ENCODE measurements around the gene DIP2C.
"Not testable (repeated sequence)": the region's sequence is repeated elsewhere in the genome, so short reads cannot be mapped to it uniquely, and the experiment has no call there.

DIP2C gene

DNA sequence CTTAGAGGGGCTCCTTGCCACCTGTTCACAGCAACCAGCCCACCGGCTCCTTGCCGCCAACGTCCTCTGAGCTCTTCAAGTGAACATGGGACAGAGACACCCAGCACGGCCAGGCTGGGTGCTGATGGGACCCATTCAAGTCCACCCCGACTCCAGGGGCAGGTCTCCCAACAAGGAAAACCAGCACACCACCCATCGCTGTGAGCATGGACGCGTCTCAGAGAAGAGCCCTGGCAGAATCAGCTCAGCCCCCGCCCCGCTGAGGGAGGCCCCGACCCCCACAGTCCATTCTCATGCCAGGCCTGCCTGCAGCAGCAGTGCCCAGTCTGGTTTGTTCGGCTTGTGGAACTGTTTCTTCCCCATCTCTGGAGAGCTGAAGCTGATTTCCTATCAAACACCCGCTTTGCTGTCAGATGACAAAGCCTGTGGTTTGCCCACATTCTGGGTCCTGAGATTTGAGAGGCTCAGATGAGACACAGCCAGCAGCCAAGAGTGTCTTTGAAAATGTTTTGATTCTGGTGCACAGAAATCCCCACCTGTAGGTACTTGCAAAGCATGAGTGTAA, 337.6 kb downstream of the DIP2C start:
- peak; percentile 64 for ATAC-seq
- H3K36me3 Mint-ChIP-seq, result no peaks in the 10 kb centered on the region

GRCh38 chr10:350981-351501, 338.4 kb downstream of the DIP2C start:
- Mint-ChIP-seq H3K36me3 (no peaks in the 10 kb centered on the region), H3K4me1 (peaks cover 21% of the 10 kb centered on the region), H3K27ac (no peak overlapping the region), H3K4me3 (no peak overlapping the region), H3K9me3 (no peaks in the 10 kb centered on the region)
- no peak for ATAC-seq
- DNase-seq (ENCODE audit: low spot score in 2 of 2), result no peak

More for the DNA sequence above, 337.6 kb downstream of the DIP2C start:
- Mint-ChIP-seq H3K27ac (no peak overlapping the region), H3K4me1 (peaks cover 21% of the 10 kb centered on the region), H3K4me3 (no peak overlapping the region), H3K9me3 (no peaks in the 10 kb centered on the region)
- no peak for DNase-seq (ENCODE audit: low spot score in 2 of 2)

DNA sequence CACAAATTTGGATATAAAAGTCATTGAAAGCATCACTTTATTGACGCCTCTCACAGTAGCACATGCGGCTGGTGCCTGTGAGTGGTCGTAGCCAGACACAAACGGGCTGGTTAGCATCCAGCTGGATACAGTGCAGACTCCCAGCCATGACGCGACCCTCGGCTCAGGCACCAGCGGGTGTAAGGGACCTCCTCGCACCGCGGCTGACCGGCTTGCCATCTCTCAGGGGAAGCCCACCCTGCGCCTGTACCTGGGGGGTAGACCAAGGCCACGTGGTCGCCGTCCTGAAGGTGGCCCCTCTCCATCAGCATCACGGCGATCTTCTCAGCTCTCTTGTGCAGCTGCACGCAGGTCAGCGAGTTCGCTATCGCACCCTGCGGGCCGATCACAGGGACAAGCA, 340.4 kb downstream of the DIP2C start:
- Mint-ChIP-seq H3K27ac (no peak overlapping the region), H3K4me1 (peaks cover 21% of the 10 kb centered on the region), H3K36me3 (no peaks in the 10 kb centered on the region), H3K4me3 (no peak overlapping the region), H3K9me3 (no peaks in the 10 kb centered on the region)
- ATAC-seq (no peak), DNase-seq (ENCODE audit: low spot score in 2 of 2) (no peak)

- ATAC-seq, result no peak
Observed at GRCh38 chr10:348456-348855, 341.0 kb downstream of the DIP2C start.

GRCh38 chr10:347774-348173, 341.7 kb downstream of the DIP2C start:
- peaks cover 19% of the 10 kb centered on the region for H3K4me1 Mint-ChIP-seq
- not testable (repeated sequence) for H3K4me3 Mint-ChIP-seq; DNase-seq (ENCODE audit: low spot score in 2 of 2); H3K36me3 Mint-ChIP-seq; H3K9me3 Mint-ChIP-seq; ATAC-seq; H3K27ac Mint-ChIP-seq

More at GRCh38 chr10:348456-348855, 341.0 kb downstream of the DIP2C start:
- Mint-ChIP-seq H3K4me1 (peaks cover 21% of the 10 kb centered on the region), H3K36me3 (no peaks in the 10 kb centered on the region), H3K9me3 (no peaks in the 10 kb centered on the region), H3K27ac (no peak overlapping the region), H3K4me3 (no peak overlapping the region)
- DNase-seq (ENCODE audit: low spot score in 2 of 2), result no peak

GRCh38 chr10:347190-347589, 342.3 kb downstream of the DIP2C start:
- not testable (repeated sequence) for H3K9me3 Mint-ChIP-seq; DNase-seq (ENCODE audit: low spot score in 2 of 2); H3K4me3 Mint-ChIP-seq; H3K36me3 Mint-ChIP-seq; ATAC-seq; H3K27ac Mint-ChIP-seq
- H3K4me1 Mint-ChIP-seq, result peaks cover 15% of the 10 kb centered on the region

DNA sequence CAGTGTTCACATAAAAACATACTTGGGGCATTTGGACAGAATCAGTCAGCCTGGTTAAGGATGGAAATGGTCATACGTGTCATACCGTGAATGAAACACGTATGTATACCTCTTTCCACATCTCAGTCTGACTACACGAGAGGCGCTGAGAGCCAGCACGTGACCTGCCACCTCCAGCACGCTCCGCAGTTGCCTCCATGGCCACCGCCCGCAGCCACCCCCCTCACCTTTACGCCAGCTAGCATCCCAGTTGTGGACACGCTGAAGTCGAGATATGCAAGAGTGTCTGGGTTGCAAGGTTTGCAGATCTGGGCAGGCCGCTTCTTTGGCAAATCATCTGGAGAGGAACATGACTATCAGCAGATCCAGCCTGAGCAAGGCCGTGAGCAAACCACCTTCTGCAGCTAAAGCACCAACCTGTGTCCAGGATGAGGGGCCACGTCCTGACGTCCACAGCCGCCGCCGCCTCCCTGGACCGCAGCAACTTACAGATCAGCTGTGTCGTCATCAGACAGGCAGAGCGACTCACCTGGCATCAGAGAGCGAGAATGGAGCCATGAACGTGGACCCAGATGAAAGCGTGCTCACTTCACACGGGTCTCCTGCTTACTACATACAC, 344.8 kb downstream of the DIP2C start:
- no peaks in the 10 kb centered on the region for H3K36me3 Mint-ChIP-seq
- DNase-seq (ENCODE audit: low spot score in 2 of 2), result no peak
- H3K4me3 Mint-ChIP-seq, result no peak overlapping the region
- peaks cover 9% of the 10 kb centered on the region for H3K4me1 Mint-ChIP-seq
- H3K27ac Mint-ChIP-seq, result no peak overlapping the region
- H3K9me3 Mint-ChIP-seq, result no peaks in the 10 kb centered on the region
- no peak for ATAC-seq

DNA sequence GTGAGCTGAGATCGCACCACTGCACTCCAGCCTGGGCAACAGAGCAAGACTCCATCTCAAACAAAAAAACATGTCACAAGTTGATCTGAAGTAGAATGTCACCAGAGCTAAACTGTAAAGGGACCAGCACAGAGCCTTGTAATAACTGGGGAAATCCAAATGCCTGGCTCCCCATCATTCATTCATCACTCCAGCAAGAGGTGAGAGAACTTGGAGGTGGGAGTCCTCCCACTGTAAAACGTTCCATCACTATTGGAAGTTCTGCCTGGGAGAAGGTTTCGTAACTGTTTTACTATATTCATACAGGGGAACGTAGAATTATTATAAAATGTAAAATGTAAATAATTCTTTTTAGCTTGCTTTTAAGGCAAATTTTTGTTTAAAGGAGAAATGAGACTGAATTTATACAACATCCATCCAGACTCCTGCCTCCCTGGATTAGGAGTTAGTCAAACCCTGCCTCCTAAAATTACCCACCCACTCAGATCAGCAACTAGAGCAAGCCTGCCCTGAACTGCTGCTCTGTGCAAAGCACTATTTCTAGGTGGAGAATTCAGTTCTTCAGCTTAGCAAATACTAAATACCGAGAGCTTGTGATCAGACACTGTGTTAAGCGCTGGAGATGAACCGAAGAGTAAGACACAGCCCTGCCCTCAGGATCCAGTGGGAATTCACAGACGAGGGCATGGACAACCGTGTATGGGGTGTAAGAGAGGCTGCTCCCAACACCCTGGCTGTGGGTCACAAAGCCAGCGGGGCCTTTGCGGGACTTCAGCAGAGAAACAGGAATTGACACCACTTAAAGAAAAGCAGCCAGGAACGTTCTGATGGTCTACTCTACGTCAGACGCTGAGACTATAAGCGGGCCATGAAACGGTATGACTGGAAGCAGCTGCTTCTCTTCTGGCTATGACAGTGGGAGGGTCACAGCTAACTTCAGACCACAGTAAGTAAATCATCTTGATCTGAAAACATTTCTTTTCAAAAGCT, 345.9 kb downstream of the DIP2C start:
- ATAC-seq, result no peak
- Mint-ChIP-seq H3K27ac (no peak overlapping the region), H3K4me3 (no peak overlapping the region), H3K9me3 (no peaks in the 10 kb centered on the region), H3K36me3 (peaks cover under 1% of the 10 kb centered on the region), H3K4me1 (peaks cover 9% of the 10 kb centered on the region)
- DNase-seq (ENCODE audit: low spot score in 2 of 2), result no peak

- no peak overlapping the region for H3K27ac Mint-ChIP-seq
- ATAC-seq (no peak), DNase-seq (ENCODE audit: low spot score in 2 of 2) (no peak)
- no peak overlapping the region for H3K4me3 Mint-ChIP-seq
- H3K9me3 Mint-ChIP-seq, result no peaks in the 10 kb centered on the region
- H3K36me3 Mint-ChIP-seq, result peaks cover 5% of the 10 kb centered on the region
- H3K4me1 Mint-ChIP-seq, result peaks cover 15% of the 10 kb centered on the region
Observed at GRCh38 chr10:341081-341740, 348.3 kb downstream of the DIP2C start.

GRCh38 chr10:340646-341045, 348.8 kb downstream of the DIP2C start:
- H3K36me3 Mint-ChIP-seq, result peaks cover 5% of the 10 kb centered on the region
- no peak for ATAC-seq
- H3K27ac Mint-ChIP-seq, result no peak overlapping the region
- no peak overlapping the region for H3K4me3 Mint-ChIP-seq
- H3K4me1 Mint-ChIP-seq, result peaks cover 15% of the 10 kb centered on the region
- no peak for DNase-seq (ENCODE audit: low spot score in 2 of 2)
- no peaks in the 10 kb centered on the region for H3K9me3 Mint-ChIP-seq

DNA sequence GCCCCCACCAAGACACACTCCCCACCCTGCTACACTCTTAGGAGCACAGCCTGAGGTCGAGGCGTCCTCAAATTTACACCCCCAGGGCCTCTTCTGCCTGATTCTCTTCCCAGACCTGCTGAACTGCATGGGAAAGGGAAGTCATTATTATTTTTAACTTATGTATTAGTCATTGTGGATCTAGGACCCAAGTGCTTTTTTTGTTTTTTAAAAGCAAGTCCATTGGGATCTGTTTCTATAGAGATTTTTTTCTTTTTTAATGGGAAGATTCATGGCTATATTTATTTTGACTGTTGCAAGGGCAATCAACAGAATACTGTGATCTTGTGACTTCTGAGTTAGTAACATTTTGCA, 350.5 kb downstream of the DIP2C start:
- no peak overlapping the region for H3K4me3 Mint-ChIP-seq
- ATAC-seq (no peak), DNase-seq (ENCODE audit: low spot score in 2 of 2) (no peak)
- H3K9me3 Mint-ChIP-seq, result no peaks in the 10 kb centered on the region
- H3K27ac Mint-ChIP-seq, result no peak overlapping the region
- H3K4me1 Mint-ChIP-seq, result peaks cover 21% of the 10 kb centered on the region
- H3K36me3 Mint-ChIP-seq, result peaks cover 5% of the 10 kb centered on the region

DNA sequence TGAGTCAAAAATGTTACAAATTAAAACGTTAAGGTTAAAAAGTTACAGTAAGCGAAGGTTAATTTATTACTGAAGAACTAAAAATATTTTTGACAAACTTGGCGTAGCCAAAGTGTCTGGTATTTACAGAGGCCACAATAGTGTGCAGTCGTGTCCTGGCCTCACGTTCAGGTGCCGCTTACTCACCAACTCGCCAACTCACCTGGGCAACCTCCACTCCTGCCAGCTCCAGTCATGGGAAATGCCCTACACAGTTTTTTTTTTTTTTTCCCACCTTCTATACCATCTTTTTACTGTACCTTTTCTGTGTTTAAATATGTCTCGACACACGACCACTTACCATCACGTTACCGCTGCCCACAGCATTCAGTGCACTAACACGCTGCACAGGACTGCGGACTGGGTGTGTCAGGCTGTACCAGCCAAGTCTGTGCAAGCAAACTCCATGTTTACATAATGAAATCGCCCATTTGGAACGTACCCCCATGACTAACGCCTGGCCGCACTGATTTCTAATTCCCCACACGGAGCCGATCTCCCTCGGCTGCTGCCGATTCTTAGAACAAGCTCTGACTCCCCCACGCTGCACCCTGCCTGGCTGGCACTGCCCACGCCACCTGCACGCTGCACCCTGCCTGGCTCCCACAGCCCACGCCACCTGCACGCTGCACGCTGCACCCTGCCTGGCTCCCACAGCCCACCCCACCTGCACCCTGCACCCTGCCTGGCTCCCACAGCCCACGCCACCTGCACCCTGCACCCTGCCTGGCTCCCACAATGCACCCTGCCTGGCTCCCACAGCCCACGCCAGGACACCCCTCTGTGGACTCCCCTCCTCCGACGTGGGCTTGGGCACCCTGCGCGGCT, 351.1 kb downstream of the DIP2C start:
- Mint-ChIP-seq H3K4me1 (peaks cover 27% of the 10 kb centered on the region), H3K27ac (no peak overlapping the region), H3K4me3 (no peak overlapping the region), H3K36me3 (peaks cover 5% of the 10 kb centered on the region), H3K9me3 (no peaks in the 10 kb centered on the region)
- DNase-seq (ENCODE audit: low spot score in 2 of 2) (no peak), ATAC-seq (no peak)

DNA sequence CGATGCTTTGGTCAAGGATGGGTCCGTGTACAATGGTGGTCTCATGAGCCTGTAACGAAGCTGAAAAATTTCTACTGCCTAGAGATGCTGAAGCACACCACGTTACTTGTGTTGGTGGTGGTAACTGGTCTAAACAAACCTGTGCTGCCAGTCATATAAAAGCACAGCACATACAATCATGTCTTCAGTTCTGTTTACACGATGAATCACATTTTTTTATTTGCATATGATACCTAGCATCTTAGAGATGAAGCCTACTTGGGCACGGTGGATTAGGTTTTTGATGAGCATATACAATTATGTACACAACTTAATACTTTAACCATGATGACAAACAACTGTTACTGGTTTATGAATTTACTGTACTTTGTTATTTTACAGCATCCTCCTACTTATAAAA, 353.2 kb downstream of the DIP2C start:
- DNase-seq (ENCODE audit: low spot score in 2 of 2), result no peak
- Mint-ChIP-seq H3K9me3 (no peaks in the 10 kb centered on the region), H3K27ac (peak overlapping the region; percentile 81), H3K4me1 (peaks cover 41% of the 10 kb centered on the region), H3K4me3 (no peak overlapping the region), H3K36me3 (peaks cover 5% of the 10 kb centered on the region)
- no peak for ATAC-seq

- Mint-ChIP-seq H3K27ac (no peak overlapping the region), H3K4me3 (no peak overlapping the region), H3K4me1 (peaks cover 41% of the 10 kb centered on the region), H3K9me3 (no peaks in the 10 kb centered on the region), H3K36me3 (peaks cover 5% of the 10 kb centered on the region)
- ATAC-seq, result no peak
- DNase-seq (ENCODE audit: low spot score in 2 of 2), result no peak
Observed at GRCh38 chr10:335151-335800, 354.2 kb downstream of the DIP2C start.

All from stimulated activated effector memory CD8-positive, alpha-beta T cell treated with anti-CD3 and anti-CD28 coated beads, Interleukin-12 subunit alpha, Interleukin-12 subunit beta, amount 100 ng/mL, for 72 hours (primary cell).